ENCODE results near the gene CCNY. TPM values are rescaled to one million over a fixed set of nuclear protein-coding genes. Genes with fewer than 3 reads are reported as not detected.

Gene CCNY
- total RNA-seq, 1 experiment from 2014 or later = 53.3 TPM

DNA sequence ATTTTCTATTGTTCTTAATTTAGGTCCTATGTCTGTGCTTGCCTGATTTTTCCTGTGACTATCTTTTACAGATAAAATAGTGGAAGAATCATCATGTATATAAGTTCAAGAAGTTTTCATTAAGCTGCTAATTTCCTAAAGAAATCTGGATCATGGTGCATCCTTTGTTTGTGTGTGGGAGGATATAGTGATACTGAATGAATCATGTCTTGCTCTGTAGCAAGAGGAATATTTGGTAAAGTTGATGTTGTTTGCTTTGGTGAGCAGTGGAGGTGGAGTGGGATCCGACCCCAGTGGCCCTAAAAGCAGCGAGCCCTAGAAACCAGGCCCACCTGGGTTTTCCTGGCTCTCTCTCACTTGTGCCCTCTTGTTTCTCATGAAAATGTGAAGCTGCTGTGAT, 83.7 kb downstream of the CCNY start:
- ATAC-seq (no peak), DNase-seq (ENCODE audit: low spot score) (no peak)
- Mint-ChIP-seq H3K4me1 (peaks cover 62% of the 10 kb centered on the region), H3K4me3 (no peak overlapping the region), H3K9me3 (no peaks in the 10 kb centered on the region), H3K36me3 (no peaks in the 10 kb centered on the region), H3K27me3 (ENCODE audit: low read depth) (no peaks in the 10 kb centered on the region), H3K27ac (peak overlapping the region; percentile 46; the same call in 1 of the 2 replicates)
- ChIA-PET CTCF (no interaction called here), POLR2A (no interaction called here)
- TF ChIP-seq USF2 (CRISPR knock-in tag; IDR thresholded peaks at IDR 0.05) (no peak), FOXP1 (CRISPR knock-in tag; IDR thresholded peaks at IDR 0.05; ENCODE audit: borderline replicate concordance) (no peak), NR3C1 (CRISPR knock-in tag; conservative IDR thresholded peaks at IDR 0.05; ENCODE audit: low read depth) (no peak), ZNF281 (CRISPR knock-in tag; IDR thresholded peaks at IDR 0.05) (no peak)
- TF ChIP-seq, protein P1, sequence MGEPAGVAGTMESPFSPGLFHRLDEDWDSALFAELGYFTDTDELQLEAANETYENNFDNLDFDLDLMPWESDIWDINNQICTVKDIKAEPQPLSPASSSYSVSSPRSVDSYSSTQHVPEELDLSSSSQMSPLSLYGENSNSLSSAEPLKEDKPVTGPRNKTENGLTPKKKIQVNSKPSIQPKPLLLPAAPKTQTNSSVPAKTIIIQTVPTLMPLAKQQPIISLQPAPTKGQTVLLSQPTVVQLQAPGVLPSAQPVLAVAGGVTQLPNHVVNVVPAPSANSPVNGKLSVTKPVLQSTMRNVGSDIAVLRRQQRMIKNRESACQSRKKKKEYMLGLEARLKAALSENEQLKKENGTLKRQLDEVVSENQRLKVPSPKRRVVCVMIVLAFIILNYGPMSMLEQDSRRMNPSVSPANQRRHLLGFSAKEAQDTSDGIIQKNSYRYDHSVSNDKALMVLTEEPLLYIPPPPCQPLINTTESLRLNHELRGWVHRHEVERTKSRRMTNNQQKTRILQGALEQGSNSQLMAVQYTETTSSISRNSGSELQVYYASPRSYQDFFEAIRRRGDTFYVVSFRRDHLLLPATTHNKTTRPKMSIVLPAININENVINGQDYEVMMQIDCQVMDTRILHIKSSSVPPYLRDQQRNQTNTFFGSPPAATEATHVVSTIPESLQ (CRISPR knock-in tag; IDR thresholded peaks at IDR 0.05) = no peak

GRCh38 chr10:35420827-35421552, 84.7 kb downstream of the CCNY start:
- H3K27me3 Mint-ChIP-seq (ENCODE audit: low read depth) = no peaks in the 10 kb centered on the region
- H3K9me3 Mint-ChIP-seq = no peaks in the 10 kb centered on the region
- peaks cover 64% of the 10 kb centered on the region for H3K4me1 Mint-ChIP-seq
- no peaks in the 10 kb centered on the region for H3K36me3 Mint-ChIP-seq
- ChIA-PET POLR2A (no interaction called here), CTCF (interaction anchor here (1.3 kb wide), 1 partner anchor 41 kb away, joined by 3 read pairs; no protein-coding TSS in a partner anchor)
- no peak overlapping the region for H3K4me3 Mint-ChIP-seq
- ATAC-seq (peak; percentile 35), DNase-seq (ENCODE audit: low spot score) (no peak)
- peak overlapping the region; percentile 65 for H3K27ac Mint-ChIP-seq
- TF ChIP-seq ZSCAN18 (CRISPR knock-in tag; IDR thresholded peaks at IDR 0.05) (no peak), ZNF317 (CRISPR knock-in tag; IDR thresholded peaks at IDR 0.05; ENCODE audit: borderline replicate concordance, low read depth) (no peak), TCF7 (CRISPR knock-in tag; IDR thresholded peaks at IDR 0.05; ENCODE audit: low read depth) (no peak), ZNF121 (CRISPR knock-in tag; IDR thresholded peaks at IDR 0.05) (no peak), NFATC4 (CRISPR knock-in tag; IDR thresholded peaks at IDR 0.05) (no peak), NFYB (CRISPR knock-in tag; conservative IDR thresholded peaks at IDR 0.05; ENCODE audit: low read depth) (no peak), FOXJ3 (CRISPR knock-in tag; IDR thresholded peaks at IDR 0.05; ENCODE audit: borderline replicate concordance) (no peak), FOXP1 (CRISPR knock-in tag; IDR thresholded peaks at IDR 0.05; ENCODE audit: borderline replicate concordance) (no peak), E2F4 (CRISPR knock-in tag; IDR thresholded peaks at IDR 0.05; ENCODE audit: borderline replicate concordance, low read depth) (no peak), AFF4 (CRISPR knock-in tag; IDR thresholded peaks at IDR 0.05; ENCODE audit: borderline replicate concordance) (no peak), ZNF671 (CRISPR knock-in tag; IDR thresholded peaks at IDR 0.05) (no peak), TEAD1 (CRISPR knock-in tag; IDR thresholded peaks at IDR 0.05) (no peak), NR2C2 (CRISPR knock-in tag; IDR thresholded peaks at IDR 0.05) (no peak)
- TF ChIP-seq, protein P1 (CRISPR knock-in tag; IDR thresholded peaks at IDR 0.05) = no peak

Data from WTC11 (cell line).